ENCODE data around the gene EVA1C. TPM values are rescaled to one million over a fixed set of nuclear protein-coding genes. Genes with fewer than 3 reads are reported as not detected.
A peak's percentile ranks its signal among the peaks of the same experiment; 100 is the strongest.
"Not testable (repeated sequence)": the region's sequence is repeated elsewhere in the genome, so short reads cannot be mapped to it uniquely, and the experiment has no call there.

The EVA1C gene
- polyA plus RNA-seq, 1 of the 3 experiments (the other 2 are of a cell fraction) = 10.1 TPM

GRCh38 chr21:32508558-32508957, 96.1 kb downstream of the EVA1C start (continued):
- TF ChIP-seq MXI1 (IDR thresholded peaks at IDR 0.05; ENCODE audit: low read depth, low read length) (no peak), FOXJ3 (CRISPR knock-in tag; IDR thresholded peaks at IDR 0.05) (no peak), FOXM1 (IDR thresholded peaks at IDR 0.05; ENCODE audit: low read depth) (no peak), RAD21 (IDR thresholded peaks at IDR 0.05; ENCODE audit: low read length) (no peak), NRF1 (IDR thresholded peaks at IDR 0.05; ENCODE audit: low read depth, low read length) (no peak), RXRA (IDR thresholded peaks at IDR 0.05; ENCODE audit: borderline replicate concordance, low read depth) (no peak), ELF1 (IDR thresholded peaks at IDR 0.05) (no peak)

GRCh38 chr21:32508975-32509374, 96.5 kb downstream of the EVA1C start:
- peaks cover 22% of the 10 kb centered on the region for H3F3A ChIP-seq (replicated peaks; ENCODE audit: insufficient read depth)
- CTCF ChIA-PET; H4K20me1 ChIP-seq (ENCODE audit: insufficient read depth): not testable (repeated sequence)

GRCh38 chr21:32514275-32515055, 102.0 kb downstream of the EVA1C start:
- no peak overlapping the region for H3K9ac ChIP-seq
- DNase-seq = no peak
- 80% methylated on average over 8 of the region's 12 CpGs for WGBS (ENCODE audit: low lambda C conversion rate)
- H4K20me1 ChIP-seq (ENCODE audit: insufficient read depth) = no peaks in the 10 kb centered on the region
- no peak overlapping the region for H3K4me2 ChIP-seq
- peaks cover 8% of the 10 kb centered on the region; the same call in 1 of the 2 replicates for H3K79me2 ChIP-seq (ENCODE audit: insufficient read depth)
- ChIA-PET CTCF (interaction anchor here (1.2 to 2.6 kb wide), 4 partner anchors 10 to 111 kb away, joined by 3 to 8 read pairs (median 4); no protein-coding TSS in a partner anchor), POLR2A (no interaction called here)
- H3K36me3 ChIP-seq (replicated peaks in 1 of 2; ENCODE audit: control insufficient read depth in 1 of 2, insufficient read depth in 2 of 2, low read length in 1 of 2) = peaks cover 0 to 15% of the 10 kb centered on the region in 2 experiments
- no peaks in the 10 kb centered on the region; the same call in 1 of the 2 replicates for H3K9me3 ChIP-seq
- no peak overlapping the region for H2AFZ ChIP-seq (ENCODE audit: low read depth)
- H3K4me1 ChIP-seq (ENCODE audit: control insufficient read depth in 1 of 2, insufficient read depth in 2 of 2, low read depth in 1 of 2, low read length in 1 of 2) = peaks cover 0 to 5% of the 10 kb centered on the region in 2 experiments; a peak in 1 of 4 replicates
- peaks cover 19% of the 10 kb centered on the region for H3F3A ChIP-seq (replicated peaks; ENCODE audit: insufficient read depth)
- H3K4me3 ChIP-seq (ENCODE audit: low read depth in 2 of 2, low read length in 1 of 2) = no peak overlapping the region
- H3K9me2 ChIP-seq = no peaks in the 10 kb centered on the region
- peak overlapping the region in 1 of 2 experiments; percentile 91; a peak in 1 of 4 replicates for H3K27ac ChIP-seq (ENCODE audit: low read depth in 2 of 2, low read length in 1 of 2)
- H3K27me3 ChIP-seq (ENCODE audit: insufficient read depth) = no peaks in the 10 kb centered on the region
- no peak for TF ChIP-seq EP300 (IDR thresholded peaks at IDR 0.05; ENCODE audit: borderline replicate concordance in 1 of 2, low read depth in 1 of 2, low read length in 1 of 2)
- TF ChIP-seq JUND (IDR thresholded peaks at IDR 0.05) = no peak
- TF ChIP-seq YY1 (IDR thresholded peaks at IDR 0.05; ENCODE audit: low read depth) = no peak
- no peak for TF ChIP-seq NRF1 (IDR thresholded peaks at IDR 0.05; ENCODE audit: low read depth, low read length)
- no peak for TF ChIP-seq FOXM1 (IDR thresholded peaks at IDR 0.05; ENCODE audit: low read depth)
- TF ChIP-seq MAX (IDR thresholded peaks at IDR 0.05; ENCODE audit: low read depth) = no peak
- no peak for TF ChIP-seq ZBTB33 (IDR thresholded peaks at IDR 0.05; ENCODE audit: borderline replicate concordance, low read depth)
- TF ChIP-seq CTCF (IDR thresholded peaks at IDR 0.05) = no peak
- no peak for TF ChIP-seq FOXJ3 (CRISPR knock-in tag; IDR thresholded peaks at IDR 0.05)
- TF ChIP-seq TAF1 (IDR thresholded peaks at IDR 0.05; ENCODE audit: borderline replicate concordance, low read depth, low read length) = no peak
- TF ChIP-seq PBX3 (IDR thresholded peaks at IDR 0.05) = no peak
- TF ChIP-seq CHD2 (IDR thresholded peaks at IDR 0.05; ENCODE audit: low read length, partially characterized antibody) = no peak
- no peak for TF ChIP-seq ELF1 (IDR thresholded peaks at IDR 0.05)
- no peak for TF ChIP-seq NFIC (IDR thresholded peaks at IDR 0.05; ENCODE audit: borderline replicate concordance)
- TF ChIP-seq RXRA (IDR thresholded peaks at IDR 0.05; ENCODE audit: borderline replicate concordance, low read depth) = no peak
- TF ChIP-seq RCOR1 (IDR thresholded peaks at IDR 0.05; ENCODE audit: low read length) = no peak
- TF ChIP-seq MEF2A (IDR thresholded peaks at IDR 0.05; ENCODE audit: borderline replicate concordance, low read depth) = no peak

More at GRCh38 chr21:32508975-32509374, 96.5 kb downstream of the EVA1C start:
- 94% methylated on average over 1 of the region's 2 CpGs for WGBS (ENCODE audit: low lambda C conversion rate)
- H3K4me3 ChIP-seq (ENCODE audit: low read depth in 2 of 2, low read length in 1 of 2); H3K27ac ChIP-seq (ENCODE audit: low read depth in 2 of 2, low read length in 1 of 2); H3K79me2 ChIP-seq (ENCODE audit: insufficient read depth); H3K27me3 ChIP-seq (ENCODE audit: insufficient read depth); H3K9me2 ChIP-seq; H3K9ac ChIP-seq; POLR2A ChIA-PET; H2AFZ ChIP-seq (ENCODE audit: low read depth); H3K4me1 ChIP-seq (ENCODE audit: control insufficient read depth in 1 of 2, insufficient read depth in 2 of 2, low read depth in 1 of 2, low read length in 1 of 2); H3K9me3 ChIP-seq; H3K4me2 ChIP-seq; DNase-seq: not testable (repeated sequence)
- H3K36me3 ChIP-seq (replicated peaks in 1 of 2; ENCODE audit: control insufficient read depth in 1 of 2, insufficient read depth in 2 of 2, low read length in 1 of 2) = peaks cover 0 to 22% of the 10 kb centered on the region in 2 experiments
